Tibial nerve (tissue), 4 donors: Measurements from ENCODE around the gene TBC1D28. TPM values are rescaled to one million over a fixed set of nuclear protein-coding genes. Genes with fewer than 3 reads are reported as not detected.
"Not testable (repeated sequence)": the region's sequence is repeated elsewhere in the genome, so short reads cannot be mapped to it uniquely, and the experiment has no call there.

ENCODE experiments used
- DNase-seq, 2 donors: peaks; one replicate each; pipeline ENCODE4 v3.0.0-alpha.2; 2019; ENCODE audit warnings: low spot score in 2 of 2
- H3K27ac ChIP-seq, 4 donors: fragments of 200-600 bp; sonication (generic) in 3 of 4; one replicate each; pipeline ENCODE4 v1.5.1; 2017 to 2019; ENCODE audit warnings: mild to moderate bottlenecking in 1 of 4
- H3K27me3 ChIP-seq, 2 donors: fragments of 200-600 bp; sonication (generic) in 1 of 2; one replicate each; pipeline versions ENCODE4 v1.5.1 to v1.6.0; 2017 to 2019
- H3K36me3 ChIP-seq, 3 donors: fragments of 200-600 bp; sonication (generic); one replicate each; pipeline ENCODE4 v1.5.1; 2018 to 2019
- H3K4me1 ChIP-seq, 4 donors: fragments of 200-600 bp; sonication (generic) in 3 of 4; one replicate each; pipeline ENCODE4 v1.5.1; 2017 to 2019
- H3K4me3 ChIP-seq, 4 donors: fragments of 200-600 bp; sonication (generic) in 3 of 4; one replicate each; pipeline ENCODE4 v1.5.1; 2017 to 2019; ENCODE audit warnings: mild to moderate bottlenecking in 1 of 4, moderate library complexity in 1 of 4
- H3K9me3 ChIP-seq, 4 donors: fragments of 200-600 bp; sonication (generic) in 3 of 4; one replicate each; pipeline ENCODE4 v1.5.1; 2017 to 2019
- EP300 ChIP-seq, 2 donors: sonication (generic); formaldehyde crosslinking; IDR thresholded peaks; one replicate each; pipeline ENCODE4 v1.6.1; 2017; ENCODE audit warnings: antibody characterized with exemption in 2 of 2, mild to moderate bottlenecking in 1 of 2
- POLR2A ChIP-seq, 2 donors: fragments of 450-650 bp; IDR thresholded peaks; one replicate each; pipeline ENCODE4 v1.6.1; 2017; ENCODE audit warnings: antibody characterized with exemption in 2 of 2, mild to moderate bottlenecking in 2 of 2, moderate library complexity in 2 of 2
- WGBS, 2 donors: methylation state at CpG; one replicate each; pipeline ENCODE4 v1.1.5; 2018; 5-methylcytosine and 5-hydroxymethylcytosine counted together
- total RNA-seq, 4 donors: library from RNA; depleted of rRNA; stranded (reverse); fragments of >200 nt; gene quantifications; one replicate each; pipeline ENCODE4 v1.1.0, GENCODE V29; 2016
- TF ChIP-seq, protein P1 (sequence below), 5 experiments: fragments of 200-600 bp in 3 of 5; fragments of 450-650 bp in 2 of 5; sonication (generic) in 3 of 5; IDR thresholded peaks; one replicate each; pipeline ENCODE4 v1.5.1; 2016 to 2019; ENCODE audit warnings: antibody characterized with exemption in 5 of 5, mild to moderate bottlenecking in 3 of 5, moderate library complexity in 2 of 5

Gene TBC1D28
- total RNA-seq, 4 donors from 2014 or later = not detected

DNA sequence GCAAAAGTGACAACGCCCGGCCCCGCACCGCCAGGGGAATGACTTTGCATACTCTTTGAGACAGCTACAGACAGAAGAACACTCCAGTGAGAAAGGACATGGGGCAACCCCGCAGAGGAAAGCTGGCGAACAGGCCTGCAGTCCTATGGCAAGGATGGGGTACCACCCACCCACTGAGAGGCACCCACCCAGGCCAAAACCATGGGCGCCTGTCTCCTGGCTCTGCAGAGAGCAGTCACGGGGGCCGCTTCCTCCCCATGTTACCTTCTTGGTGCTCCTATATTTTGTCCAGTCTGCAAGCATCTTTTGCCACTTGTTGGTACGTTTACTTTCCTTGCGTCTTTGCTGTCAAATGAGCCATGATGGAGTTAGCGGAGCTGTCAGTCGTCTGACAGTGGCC is 5.8 kb downstream of the TBC1D28 start:
- DNase-seq, H3K9me3 ChIP-seq, H3K4me3 ChIP-seq, H3K27ac ChIP-seq, H3K36me3 ChIP-seq, H3K4me1 ChIP-seq: not testable (repeated sequence)
- peaks cover 0 to 18% of the 10 kb centered on the region in 2 donors for H3K27me3 ChIP-seq
- WGBS, 2 donors = 95 to 97% methylated on average over 5 to 11 of the region's 13 CpGs

DNA sequence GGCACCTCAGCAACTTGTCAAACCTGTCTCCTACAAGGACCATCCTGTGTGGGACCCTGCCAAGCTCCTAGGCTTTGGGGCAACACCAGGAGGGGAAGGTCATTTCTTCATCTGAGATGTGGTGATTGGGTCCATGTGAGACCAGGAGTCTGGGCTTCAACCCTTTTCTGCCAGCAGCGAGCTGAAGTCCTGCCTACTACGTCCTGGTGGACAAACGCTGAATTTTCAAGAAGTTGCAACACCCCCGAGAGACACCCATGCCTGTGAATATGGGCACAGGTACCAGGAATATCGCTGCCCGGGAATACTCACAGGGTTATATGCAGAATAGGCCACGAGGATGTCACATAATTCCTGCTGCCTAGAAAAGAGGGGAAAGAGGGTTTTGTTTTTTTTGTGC is 8.0 kb downstream of the TBC1D28 start:
- H3K27me3 ChIP-seq = peaks cover 0 to 33% of the 10 kb centered on the region in 2 donors
- not testable (repeated sequence) for H3K4me1 ChIP-seq, H3K4me3 ChIP-seq, DNase-seq, H3K27ac ChIP-seq, H3K36me3 ChIP-seq, H3K9me3 ChIP-seq
- 63 to 64% methylated on average over 5 to 7 of the region's 7 CpGs for WGBS, 2 donors
- TF ChIP-seq, protein P1, sequence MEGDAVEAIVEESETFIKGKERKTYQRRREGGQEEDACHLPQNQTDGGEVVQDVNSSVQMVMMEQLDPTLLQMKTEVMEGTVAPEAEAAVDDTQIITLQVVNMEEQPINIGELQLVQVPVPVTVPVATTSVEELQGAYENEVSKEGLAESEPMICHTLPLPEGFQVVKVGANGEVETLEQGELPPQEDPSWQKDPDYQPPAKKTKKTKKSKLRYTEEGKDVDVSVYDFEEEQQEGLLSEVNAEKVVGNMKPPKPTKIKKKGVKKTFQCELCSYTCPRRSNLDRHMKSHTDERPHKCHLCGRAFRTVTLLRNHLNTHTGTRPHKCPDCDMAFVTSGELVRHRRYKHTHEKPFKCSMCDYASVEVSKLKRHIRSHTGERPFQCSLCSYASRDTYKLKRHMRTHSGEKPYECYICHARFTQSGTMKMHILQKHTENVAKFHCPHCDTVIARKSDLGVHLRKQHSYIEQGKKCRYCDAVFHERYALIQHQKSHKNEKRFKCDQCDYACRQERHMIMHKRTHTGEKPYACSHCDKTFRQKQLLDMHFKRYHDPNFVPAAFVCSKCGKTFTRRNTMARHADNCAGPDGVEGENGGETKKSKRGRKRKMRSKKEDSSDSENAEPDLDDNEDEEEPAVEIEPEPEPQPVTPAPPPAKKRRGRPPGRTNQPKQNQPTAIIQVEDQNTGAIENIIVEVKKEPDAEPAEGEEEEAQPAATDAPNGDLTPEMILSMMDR (IDR thresholded peaks at IDR 0.05) = peak in 1 of 5 experiments; percentile 8

DNA sequence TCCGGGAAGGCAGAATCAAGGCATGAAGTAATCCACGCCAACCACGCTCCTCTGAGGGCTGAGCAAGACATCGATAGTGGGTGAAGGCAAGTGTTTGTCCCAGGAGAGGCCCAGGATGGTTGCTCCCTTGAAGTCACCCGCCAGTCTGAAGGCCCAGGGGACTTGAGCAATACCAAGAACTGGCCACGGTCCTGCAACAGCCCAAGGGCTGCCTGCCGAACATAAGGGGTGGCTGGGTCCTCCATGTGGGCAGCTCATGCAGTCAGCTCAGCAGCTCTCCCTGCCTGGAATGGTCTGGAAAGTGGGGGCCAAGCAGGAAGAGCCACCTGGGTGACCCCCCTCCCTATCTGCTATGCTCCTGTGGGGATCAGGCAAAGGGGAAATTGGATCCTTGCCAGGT is 8.4 kb downstream of the TBC1D28 start:
- H3K27ac ChIP-seq, DNase-seq, H3K4me3 ChIP-seq, H3K4me1 ChIP-seq, H3K9me3 ChIP-seq, H3K36me3 ChIP-seq: not testable (repeated sequence)
- H3K27me3 ChIP-seq = peaks cover 0 to 33% of the 10 kb centered on the region in 2 donors
- WGBS, 2 donors = 68 to 82% methylated on average over 6 to 7 of the region's 7 CpGs

DNA sequence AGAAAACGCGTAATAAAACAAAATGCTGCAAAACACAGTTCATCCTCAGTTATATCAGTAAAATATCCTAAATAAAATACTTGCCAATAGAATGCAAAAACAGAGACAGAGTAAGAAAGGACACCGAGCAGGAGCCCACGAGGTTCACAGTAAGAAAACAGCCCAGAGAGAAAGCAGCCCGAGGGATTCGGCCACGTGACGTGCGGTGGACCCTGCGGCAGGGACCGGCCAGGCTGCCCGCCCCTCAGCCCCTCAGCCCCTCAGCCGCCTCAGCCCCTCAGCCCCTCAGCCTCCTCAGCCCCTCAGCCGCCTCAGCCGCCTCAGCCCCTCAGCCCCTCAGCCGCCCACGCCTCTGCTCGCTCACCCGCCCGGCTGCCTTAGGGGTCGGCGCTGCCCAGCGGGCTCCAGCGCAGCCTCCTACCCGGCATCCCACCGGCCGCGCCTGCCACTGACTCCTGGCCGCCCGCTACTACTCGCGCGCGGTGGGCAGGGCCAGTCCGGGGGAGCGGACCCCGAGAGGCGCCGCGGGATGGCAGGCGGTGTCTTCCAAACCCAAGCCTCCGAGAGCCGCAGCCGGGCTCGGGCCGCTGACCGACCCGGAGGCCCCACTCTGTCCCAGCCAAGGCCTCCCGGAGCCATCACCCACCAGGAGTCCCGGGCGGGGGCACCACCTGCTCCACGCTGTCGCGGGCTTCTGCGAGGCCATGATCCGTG is 9.5 kb downstream of the TBC1D28 start:
- not testable (repeated sequence) for H3K4me1 ChIP-seq, H3K27ac ChIP-seq, H3K36me3 ChIP-seq, DNase-seq, H3K9me3 ChIP-seq
- peaks cover 0 to 39% of the 10 kb centered on the region in 2 donors for H3K27me3 ChIP-seq
- 6 to 9% methylated on average over 34 to 41 of the region's 56 CpGs for WGBS, 2 donors
- H3K4me3 ChIP-seq = peak overlapping the region in 2 of 4 donors; percentile 15 to 35

DNA sequence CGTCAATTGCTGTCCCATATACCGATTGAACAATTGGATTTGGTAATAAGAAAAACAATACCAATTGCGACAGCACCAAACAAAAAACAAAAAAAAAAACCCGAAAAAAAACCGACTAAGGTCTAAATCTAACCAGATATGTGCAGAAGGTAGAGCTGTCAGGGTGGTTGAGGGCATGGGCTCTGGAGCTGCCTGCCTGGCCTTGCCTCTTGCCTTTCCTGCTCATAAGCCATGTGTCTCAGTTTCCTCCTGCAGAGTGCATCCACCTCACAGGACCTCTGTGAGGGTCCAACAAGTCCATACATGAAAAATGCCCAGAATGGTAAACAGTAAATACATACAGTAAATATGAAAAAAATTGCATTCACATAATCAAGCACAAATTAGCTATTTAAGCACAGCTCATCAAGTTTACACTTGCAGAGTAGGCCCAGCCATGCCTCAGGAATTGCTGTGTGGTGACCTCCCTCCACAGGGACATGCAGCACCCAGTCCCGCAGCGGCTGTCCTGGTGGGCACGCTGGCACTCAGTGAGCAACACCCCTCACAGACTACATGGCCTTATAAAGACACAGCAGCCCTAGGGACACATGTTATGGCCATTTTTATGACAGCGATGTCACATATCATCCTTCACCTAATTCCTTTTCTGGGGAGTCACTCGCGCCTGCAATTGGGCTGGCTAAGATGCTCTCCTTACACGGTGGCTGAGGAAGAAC is 17.9 kb downstream of the TBC1D28 start:
- peaks cover 0 to 6% of the 10 kb centered on the region in 2 donors for H3K27me3 ChIP-seq
- no peak for DNase-seq
- H3K27ac ChIP-seq = no peak overlapping the region
- peaks cover 0 to 9% (median 0%) of the 10 kb centered on the region in 4 donors for H3K4me1 ChIP-seq
- TF ChIP-seq EP300 (IDR thresholded peaks at IDR 0.05) = no peak
- no peak for TF ChIP-seq POLR2A (IDR thresholded peaks at IDR 0.05)
- TF ChIP-seq, protein P1 (IDR thresholded peaks at IDR 0.05) = no peak
- H3K4me3 ChIP-seq = peak overlapping the region in 1 of 4 donors; percentile 62
- WGBS, 2 donors = 80 to 87% methylated on average over 12 of the region's 12 CpGs
- H3K9me3 ChIP-seq = no peaks in the 10 kb centered on the region
- H3K36me3 ChIP-seq = no peaks in the 10 kb centered on the region

DNA sequence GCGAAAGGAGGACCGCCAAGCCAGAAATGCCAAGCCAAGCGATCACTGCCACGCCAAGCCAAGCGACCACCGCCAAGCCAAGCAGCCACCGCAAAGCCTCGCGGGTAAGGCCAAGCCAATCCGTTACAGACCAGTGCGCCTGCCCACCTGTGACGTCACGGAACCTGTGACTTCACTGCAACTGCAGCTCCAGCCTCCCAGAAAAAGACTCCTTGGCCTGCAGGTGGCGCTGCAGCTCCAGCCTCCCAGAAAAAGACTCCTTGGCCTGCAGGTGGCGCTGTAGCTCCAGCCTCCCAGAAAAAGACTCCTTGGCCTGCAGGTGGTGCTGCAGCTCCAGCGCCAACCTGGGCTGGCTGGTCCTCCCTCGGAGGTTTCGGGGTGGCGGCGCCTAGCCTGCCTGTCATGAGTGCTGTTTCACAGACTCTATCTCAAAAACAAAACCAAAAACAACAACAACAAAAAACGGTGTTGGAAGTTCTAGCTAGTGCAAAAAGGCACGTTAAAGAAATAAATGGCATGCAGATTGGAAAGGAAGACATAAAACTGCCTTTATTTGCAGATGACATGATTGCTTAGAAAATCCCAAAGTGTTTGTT is 18.6 kb downstream of the TBC1D28 start:
- 18 to 20% methylated on average over 8 to 16 of the region's 22 CpGs for WGBS, 2 donors

DNA sequence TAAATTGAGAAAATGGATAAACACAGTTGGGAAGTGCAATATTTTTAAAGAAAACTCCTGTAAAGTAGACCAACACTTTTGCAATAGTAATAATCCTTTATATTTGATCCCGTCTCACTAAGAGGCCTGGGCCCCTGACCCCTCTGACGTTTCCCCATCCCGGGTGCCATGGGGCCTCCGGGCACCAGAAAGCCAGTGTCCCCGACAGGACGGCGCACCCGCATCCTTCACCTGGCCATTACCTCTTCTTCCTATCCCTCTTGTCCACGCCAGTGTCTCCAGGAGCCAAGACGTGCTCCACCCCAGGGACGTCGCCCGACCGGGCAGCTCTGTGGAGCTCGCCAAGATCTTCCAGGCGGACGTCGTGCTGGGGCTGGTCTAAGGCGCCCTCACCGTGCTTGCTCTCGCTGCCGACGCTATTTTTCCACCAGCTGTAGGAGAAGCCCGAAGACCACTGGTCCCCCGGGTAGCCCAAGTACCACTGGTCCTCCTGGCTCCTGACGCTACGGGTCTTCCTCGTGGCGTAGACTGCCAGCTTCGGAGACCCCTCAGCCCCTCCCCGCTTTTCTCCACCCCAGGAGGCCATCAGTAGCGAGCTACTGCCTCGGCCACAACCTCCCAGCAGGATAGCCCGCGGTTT is 19.2 kb downstream of the TBC1D28 start:
- H3K36me3 ChIP-seq, H3K27me3 ChIP-seq, H3K9me3 ChIP-seq, DNase-seq, H3K4me1 ChIP-seq: not testable (repeated sequence)
- peak overlapping the region in 2 of 4 donors; percentile 22 to 62 for H3K4me3 ChIP-seq
- peak overlapping the region in 2 of 4 donors; percentile 17 to 88 for H3K27ac ChIP-seq
- WGBS, 2 donors = 64 to 97% methylated on average over 9 to 14 of the region's 35 CpGs

More for the DNA sequence above, 18.6 kb downstream of the TBC1D28 start:
- peak overlapping the region in 2 of 4 donors; percentile 17 to 88 for H3K27ac ChIP-seq
- peak in 1 of 2 donors; percentile 88 for TF ChIP-seq EP300 (IDR thresholded peaks at IDR 0.05)
- TF ChIP-seq, protein P1 (IDR thresholded peaks at IDR 0.05) = peak; percentile 95 to 98 (median 96)
- peak in 1 of 2 donors; percentile 57 for TF ChIP-seq POLR2A (IDR thresholded peaks at IDR 0.05)
- H3K4me3 ChIP-seq = peak overlapping the region in 2 of 4 donors; percentile 22 to 62
- DNase-seq = peak; percentile 65 to 99
- not testable (repeated sequence) for H3K36me3 ChIP-seq, H3K27me3 ChIP-seq, H3K4me1 ChIP-seq, H3K9me3 ChIP-seq

DNA sequence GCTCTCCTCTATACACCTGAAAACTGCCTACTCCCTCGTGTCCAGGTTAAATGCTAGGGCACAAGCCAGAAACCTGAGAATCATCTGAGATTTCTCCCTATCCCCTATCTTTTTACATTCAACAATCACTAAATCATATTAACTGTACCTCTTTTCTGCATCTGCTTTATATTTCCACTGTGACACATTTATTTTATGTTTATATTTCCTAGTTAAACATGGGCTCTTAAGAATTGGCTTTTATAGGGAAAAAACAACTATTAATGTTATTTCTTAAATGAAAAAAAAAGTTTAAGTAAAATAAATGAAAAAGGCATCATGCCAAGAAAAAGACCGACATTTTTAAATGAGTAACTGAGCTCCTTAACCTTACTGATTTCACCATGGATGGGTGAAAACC is 26.6 kb downstream of the TBC1D28 start:
- not testable (repeated sequence) for H3K27ac ChIP-seq

DNA sequence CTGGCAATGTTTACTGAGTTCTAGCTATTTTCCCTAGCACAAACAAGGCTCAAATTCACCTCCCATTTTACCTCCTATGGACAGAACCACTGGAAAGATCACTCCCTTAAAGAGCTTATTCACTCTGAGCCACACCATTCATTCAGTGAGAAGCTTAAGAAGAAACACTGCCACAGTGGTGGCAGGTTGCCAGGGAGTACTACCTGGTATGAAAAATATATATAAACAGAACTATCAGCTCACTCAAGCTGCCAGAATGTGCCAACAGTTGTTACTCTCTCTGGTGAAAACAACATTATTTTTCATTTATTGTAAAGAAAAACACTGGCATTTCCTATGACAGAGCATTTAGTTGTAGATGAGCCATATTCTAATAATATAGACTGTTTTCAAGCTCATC is 31.2 kb downstream of the TBC1D28 start:
- not testable (repeated sequence) for H3K36me3 ChIP-seq, DNase-seq, H3K9me3 ChIP-seq, H3K4me1 ChIP-seq, H3K27me3 ChIP-seq, H3K27ac ChIP-seq, H3K4me3 ChIP-seq

More for the DNA sequence above, 26.6 kb downstream of the TBC1D28 start:
- not testable (repeated sequence) for H3K4me3 ChIP-seq, H3K9me3 ChIP-seq, H3K36me3 ChIP-seq, H3K4me1 ChIP-seq, H3K27me3 ChIP-seq, DNase-seq
- WGBS, 2 donors = 35 to 59% methylated on average over 1 of the region's 2 CpGs
